Measurements from ENCODE around the gene INTS3. TPM values are rescaled to one million over a fixed set of nuclear protein-coding genes. Genes with fewer than 3 reads are reported as not detected.
A peak's percentile ranks its signal among the peaks of the same experiment; 100 is the strongest.
"Not testable (repeated sequence)": the region's sequence is repeated elsewhere in the genome, so short reads cannot be mapped to it uniquely, and the experiment has no call there.

INTS3 gene
- total and polyA plus RNA-seq, 5 donors: 26.4 to 41.8 (median 33.2) TPM

- peak overlapping the region; percentile 60 for H3K27ac ChIP-seq (ENCODE audit: low read length)
- H3K27me3 ChIP-seq (ENCODE audit: control insufficient read depth, insufficient read depth): no peaks in the 10 kb centered on the region
- DNase-seq (peak in 2 of 3 donors; percentile 52 to 59), ATAC-seq (peak; percentile 86 to 96)
- WGBS: 38% methylated on average over 7 of the region's 7 CpGs
- H3K4me1 ChIP-seq (ENCODE audit: control insufficient read depth, insufficient read depth, low read length): peaks cover 8% of the 10 kb centered on the region
- intact Hi-C loops (cut with DNase I): no loop called here
- no peaks in the 10 kb centered on the region for H3K9me3 ChIP-seq (ENCODE audit: control insufficient read depth, low read length)
- H3K4me3 ChIP-seq (ENCODE audit: low read length): no peak overlapping the region
Observed at GRCh38 chr1:153763365-153764225, 35.7 kb downstream of the INTS3 start.

- peak in 1 of 2 donors; percentile 3 for ATAC-seq
- no peaks in the 10 kb centered on the region for H3K9me3 ChIP-seq (ENCODE audit: control insufficient read depth, low read length)
- H3K27me3 ChIP-seq (ENCODE audit: control insufficient read depth, insufficient read depth): no peaks in the 10 kb centered on the region
- WGBS: 82% methylated on average over 5 of the region's 5 CpGs
- peak overlapping the region; percentile 60 for H3K27ac ChIP-seq (ENCODE audit: low read length)
- no peak overlapping the region for H3K4me3 ChIP-seq (ENCODE audit: low read length)
- DNase-seq: no peak
- intact Hi-C loops (cut with DNase I): no loop called here
- H3K4me1 ChIP-seq (ENCODE audit: control insufficient read depth, insufficient read depth, low read length): peaks cover 8% of the 10 kb centered on the region
Observed at GRCh38 chr1:153764310-153764709, 36.5 kb downstream of the INTS3 start.

- H3K27me3 ChIP-seq (ENCODE audit: control insufficient read depth, insufficient read depth); ATAC-seq; H3K27ac ChIP-seq (ENCODE audit: low read length); intact Hi-C loops (cut with DNase I); DNase-seq; H3K4me3 ChIP-seq (ENCODE audit: low read length); H3K9me3 ChIP-seq (ENCODE audit: control insufficient read depth, low read length); H3K4me1 ChIP-seq (ENCODE audit: control insufficient read depth, insufficient read depth, low read length): not testable (repeated sequence)
- WGBS: 96% methylated on average over 10 of the region's 10 CpGs
Observed at GRCh38 chr1:153766663-153767062, 38.8 kb downstream of the INTS3 start.

- no peaks in the 10 kb centered on the region for H3K9me3 ChIP-seq (ENCODE audit: control insufficient read depth, low read length)
- intact Hi-C loops (cut with DNase I): no loop called here
- WGBS: 94% methylated on average over 11 of the region's 11 CpGs
- H3K27ac ChIP-seq (ENCODE audit: low read length): no peak overlapping the region
- no peak for ATAC-seq
- DNase-seq: no peak
- H3K4me3 ChIP-seq (ENCODE audit: low read length): no peak overlapping the region
- H3K27me3 ChIP-seq (ENCODE audit: control insufficient read depth, insufficient read depth): no peaks in the 10 kb centered on the region
- H3K4me1 ChIP-seq (ENCODE audit: control insufficient read depth, insufficient read depth, low read length): peaks cover 6% of the 10 kb centered on the region
Observed at GRCh38 chr1:153767519-153767918, 39.7 kb downstream of the INTS3 start.

GRCh38 chr1:153768316-153769181, 40.7 kb downstream of the INTS3 start:
- ATAC-seq (no peak), DNase-seq (no peak)
- Histone ChIP-seq H3K27me3 (ENCODE audit: control insufficient read depth, insufficient read depth) (no peaks in the 10 kb centered on the region), H3K4me1 (ENCODE audit: control insufficient read depth, insufficient read depth, low read length) (peaks cover 3% of the 10 kb centered on the region), H3K27ac (ENCODE audit: low read length) (peak overlapping the region; percentile 2), H3K4me3 (ENCODE audit: low read length) (no peak overlapping the region), H3K9me3 (ENCODE audit: control insufficient read depth, low read length) (no peaks in the 10 kb centered on the region)
- WGBS: 83% methylated on average over 4 of the region's 4 CpGs
- intact Hi-C loops (cut with DNase I): no loop called here

GRCh38 chr1:153769221-153769620, 41.4 kb downstream of the INTS3 start:
- ATAC-seq (no peak), DNase-seq (no peak)
- H3K27ac ChIP-seq (ENCODE audit: low read length): no peak overlapping the region
- no peaks in the 10 kb centered on the region for H3K27me3 ChIP-seq (ENCODE audit: control insufficient read depth, insufficient read depth)
- intact Hi-C loops (cut with DNase I): no loop called here
- no peaks in the 10 kb centered on the region for H3K9me3 ChIP-seq (ENCODE audit: control insufficient read depth, low read length)
- peaks cover 6% of the 10 kb centered on the region for H3K4me1 ChIP-seq (ENCODE audit: control insufficient read depth, insufficient read depth, low read length)
- WGBS: 78% methylated on average over 3 of the region's 3 CpGs
- H3K4me3 ChIP-seq (ENCODE audit: low read length): no peak overlapping the region

- DNase-seq (peak in 2 of 3 donors; percentile 67 to 75), ATAC-seq (peak in 1 of 2 donors; percentile 4)
- peak overlapping the region; percentile 65 for H3K27ac ChIP-seq (ENCODE audit: low read length)
- H3K4me1 ChIP-seq (ENCODE audit: control insufficient read depth, insufficient read depth, low read length): peaks cover 6% of the 10 kb centered on the region
- 51% methylated on average over 11 of the region's 11 CpGs for WGBS
- H3K9me3 ChIP-seq (ENCODE audit: control insufficient read depth, low read length): no peaks in the 10 kb centered on the region
- intact Hi-C loops (cut with DNase I): loop anchor here in 1 of 4 donors (5.0 to 10.0 kb wide), 2 partner anchors 93 to 256 kb away; partner anchors contain the start of gene NPR1
- no peak overlapping the region for H3K4me3 ChIP-seq (ENCODE audit: low read length)
- no peaks in the 10 kb centered on the region for H3K27me3 ChIP-seq (ENCODE audit: control insufficient read depth, insufficient read depth)
Observed at GRCh38 chr1:153770797-153771196, 42.9 kb downstream of the INTS3 start.

- no peak for DNase-seq
- no peak for ATAC-seq
- no peak overlapping the region for H3K4me3 ChIP-seq (ENCODE audit: low read length)
- H3K4me1 ChIP-seq (ENCODE audit: control insufficient read depth, insufficient read depth, low read length): peaks cover 6% of the 10 kb centered on the region
- H3K27me3 ChIP-seq (ENCODE audit: control insufficient read depth, insufficient read depth): no peaks in the 10 kb centered on the region
- 70% methylated on average over 2 of the region's 2 CpGs for WGBS
- H3K9me3 ChIP-seq (ENCODE audit: control insufficient read depth, low read length): no peaks in the 10 kb centered on the region
- intact Hi-C loops (cut with DNase I): loop anchor here in 1 of 4 donors (5.0 to 10.0 kb wide), 2 partner anchors 94 to 256 kb away; partner anchors contain the start of gene NPR1
- H3K27ac ChIP-seq (ENCODE audit: low read length): peak overlapping the region; percentile 65
Observed at GRCh38 chr1:153771261-153771660, 43.4 kb downstream of the INTS3 start.

GRCh38 chr1:153771841-153772593, 44.2 kb downstream of the INTS3 start:
- intact Hi-C loops (cut with DNase I): loop anchor here in 1 of 4 donors (5.0 to 10.0 kb wide), 2 partner anchors 95 to 257 kb away; partner anchors contain the start of gene NPR1
- H3K4me3 ChIP-seq (ENCODE audit: low read length): no peak overlapping the region
- no peaks in the 10 kb centered on the region for H3K9me3 ChIP-seq (ENCODE audit: control insufficient read depth, low read length)
- H3K4me1 ChIP-seq (ENCODE audit: control insufficient read depth, insufficient read depth, low read length): peaks cover 9% of the 10 kb centered on the region
- DNase-seq (peak in 2 of 3 donors; percentile 74 to 78), ATAC-seq (peak in 1 of 2 donors; percentile 18)
- H3K27me3 ChIP-seq (ENCODE audit: control insufficient read depth, insufficient read depth): no peaks in the 10 kb centered on the region
- peak overlapping the region; percentile 19 for H3K27ac ChIP-seq (ENCODE audit: low read length)
- WGBS: 57% methylated on average over 21 of the region's 21 CpGs

Measured in right cardiac atrium (tissue), 5 donors.